PC-9 (cell line): ENCODE results near the gene RBFOX1.

ENCODE experiments used
- CTCF ChIP-seq: fragments of 200-600 bp; sonication (generic); conservative IDR thresholded peaks from 2 replicates; pipeline ENCODE4 v1.6.1; 2017; ENCODE audit warnings: mixed run types, antibody characterized with exemption, mild to moderate bottlenecking, moderate library complexity
- EZH2 ChIP-seq: fragments of 200-600 bp; sonication (generic); IDR thresholded peaks from 2 replicates; pipeline ENCODE4 v1.8.0; 2017; ENCODE audit warnings: antibody characterized with exemption, low read depth

- TF ChIP-seq CTCF (no peak), EZH2 (no peak)
These were observed 14.7 kb upstream of the RBFOX1 start for GRCh38 chr16:7317982-7318381.
